Activated naive CD4-positive, alpha-beta T cell (primary cell): ENCODE measurements around the gene PDE6G.

ENCODE experiments used
- DNase-seq, 4 experiments: peaks; one replicate each; lab custom pipeline; 2025; lab: John Stamatoyannopoulos, UW

PDE6G gene

GRCh38 chr17:81656118-81656743 lies at the start of gene PDE6G:
TSS of gene PDE6G (minus strand) at chr17:81656542. CDS start at chr17:81653305, 3,237 bp downstream.
- DNase-seq = no peak

- DNase-seq = no peak
Observed at GRCh38 chr17:81705518-81706231, 49.3 kb upstream of the PDE6G start.

GRCh38 chr17:81703747-81704654 lies 47.7 kb upstream of the PDE6G start:
- no peak for DNase-seq

GRCh38 chr17:81702934-81703746 lies 46.8 kb upstream of the PDE6G start, which contains the start of gene MRPL12:
TSS of gene MRPL12 (plus strand) at chr17:81703367. CDS start at chr17:81703502, 135 bp downstream.
- peak; percentile 63 to 83 (median 79) for DNase-seq

- DNase-seq = no peak
Observed at GRCh38 chr17:81701288-81702071, 45.1 kb upstream of the PDE6G start.

GRCh38 chr17:81700353-81701287 lies 44.3 kb upstream of the PDE6G start:
- no peak for DNase-seq

GRCh38 chr17:81697261-81698044 lies 41.1 kb upstream of the PDE6G start:
- DNase-seq = no peak

GRCh38 chr17:81696218-81696941 lies 40.0 kb upstream of the PDE6G start:
- no peak for DNase-seq

GRCh38 chr17:81695801-81696200 lies 39.5 kb upstream of the PDE6G start:
- no peak for DNase-seq

GRCh38 chr17:81695211-81695610 lies 38.9 kb upstream of the PDE6G start:
- no peak for DNase-seq

- DNase-seq = no peak
Observed at GRCh38 chr17:81694810-81695209, 38.5 kb upstream of the PDE6G start.

- DNase-seq = no peak
Observed at GRCh38 chr17:81693509-81694210, 37.3 kb upstream of the PDE6G start.

GRCh38 chr17:81691608-81692007 lies 35.3 kb upstream of the PDE6G start:
- no peak for DNase-seq

- DNase-seq = no peak
Observed at GRCh38 chr17:81691196-81691595, 34.9 kb upstream of the PDE6G start.

GRCh38 chr17:81690549-81690948 lies 34.2 kb upstream of the PDE6G start:
- no peak for DNase-seq

- DNase-seq = no peak
Observed at GRCh38 chr17:81690066-81690465, 33.7 kb upstream of the PDE6G start.

- no peak for DNase-seq
Observed at GRCh38 chr17:81688616-81689015, 32.3 kb upstream of the PDE6G start.
